GM18517 (cell line): ENCODE results near the gene SHMT1.
"Not testable (repeated sequence)": the region's sequence is repeated elsewhere in the genome, so short reads cannot be mapped to it uniquely, and the experiment has no call there.

Experiments used
- ATAC-seq: cut with Tn5 transposase; IDR thresholded peaks from one replicate; pipeline ENCODE4 v1.9.1; 2021; ENCODE audit warnings: mild to moderate bottlenecking, moderate library complexity; ENCODE audit not compliant: unreplicated experiment

The SHMT1 gene

DNA sequence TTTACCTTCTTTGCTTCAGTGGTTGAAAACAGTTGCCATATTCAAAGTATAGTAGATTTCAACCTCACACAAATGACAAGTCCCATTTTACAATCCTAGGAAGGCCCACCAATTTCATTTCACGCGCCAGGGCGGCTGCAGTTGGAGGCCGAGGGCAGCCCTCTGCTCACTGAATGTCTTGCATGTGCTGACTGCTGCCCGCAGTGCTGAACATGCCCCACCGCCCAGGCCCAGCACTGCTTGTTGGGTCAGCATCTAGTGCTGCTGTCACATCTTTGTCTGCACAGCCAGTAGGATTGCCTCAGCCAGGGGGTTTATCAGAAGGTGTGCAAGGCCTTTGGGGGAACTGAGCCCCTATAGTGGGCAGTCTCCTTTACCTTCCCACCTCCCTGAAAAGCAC is 36.8 kb downstream of the SHMT1 start:
- ATAC-seq = no peak

DNA sequence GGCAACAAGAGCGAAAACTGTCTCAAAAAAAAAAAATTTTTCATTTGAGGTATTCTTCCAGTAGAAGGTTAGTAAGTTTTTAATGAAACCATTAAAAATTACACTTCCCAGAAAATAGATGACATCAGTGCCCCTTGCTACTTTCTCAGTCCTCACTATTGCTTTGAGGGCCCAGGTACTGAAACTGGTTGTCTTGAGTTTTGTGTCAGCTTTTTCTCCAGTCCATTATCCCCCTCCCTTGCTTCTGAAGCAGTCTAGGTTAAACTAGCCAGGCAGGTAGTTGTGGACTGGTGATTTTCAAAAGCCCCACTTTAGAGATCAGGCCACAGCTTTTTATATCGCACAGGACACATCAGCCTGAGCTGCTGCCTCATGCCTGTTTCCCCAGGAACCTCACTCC is 37.3 kb downstream of the SHMT1 start:
- no peak for ATAC-seq

DNA sequence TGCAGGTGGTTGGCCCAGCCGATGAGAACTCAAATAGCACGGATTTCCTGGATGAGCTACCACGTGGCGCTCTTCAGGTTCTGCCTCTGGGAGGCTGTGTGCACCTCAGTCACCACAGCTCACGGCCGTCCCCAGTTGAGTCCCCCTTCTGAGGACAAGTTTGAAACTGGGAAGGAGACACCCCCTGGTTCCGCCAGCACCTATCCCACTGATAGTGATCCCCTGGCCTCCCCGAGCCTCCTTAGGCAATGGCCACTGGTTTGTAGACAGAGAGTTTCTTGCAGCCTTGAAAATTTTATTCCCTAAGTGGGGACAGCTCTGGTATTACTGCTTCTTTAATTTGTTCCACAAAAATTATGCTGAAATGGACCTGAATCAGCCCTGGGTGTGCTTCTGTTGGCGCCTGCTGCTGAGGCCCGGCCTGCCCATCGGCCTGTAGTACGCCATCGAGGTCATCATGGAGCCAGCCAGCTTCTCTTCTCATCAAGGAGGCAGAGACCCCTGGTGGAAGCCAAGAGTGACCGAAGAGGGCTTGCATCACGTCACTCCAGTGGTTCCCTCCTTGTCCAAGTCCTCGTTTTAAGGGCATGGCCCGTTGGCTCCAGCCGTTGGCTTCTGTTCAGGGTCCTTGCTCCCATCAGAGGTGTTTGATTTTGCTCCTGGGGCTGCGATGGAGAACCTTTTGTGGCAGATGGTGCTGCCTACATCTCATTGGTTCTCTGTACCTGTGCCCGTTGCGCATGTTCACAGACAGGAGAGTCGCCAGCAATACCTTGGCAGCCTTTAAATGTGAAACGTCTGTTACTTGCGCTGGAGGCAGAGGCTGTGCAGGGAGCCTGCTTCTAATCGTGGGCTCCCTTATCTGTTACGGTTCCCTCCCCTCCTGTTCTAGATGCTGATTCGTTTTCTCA is 39.0 kb downstream of the SHMT1 start:
- no peak for ATAC-seq

DNA sequence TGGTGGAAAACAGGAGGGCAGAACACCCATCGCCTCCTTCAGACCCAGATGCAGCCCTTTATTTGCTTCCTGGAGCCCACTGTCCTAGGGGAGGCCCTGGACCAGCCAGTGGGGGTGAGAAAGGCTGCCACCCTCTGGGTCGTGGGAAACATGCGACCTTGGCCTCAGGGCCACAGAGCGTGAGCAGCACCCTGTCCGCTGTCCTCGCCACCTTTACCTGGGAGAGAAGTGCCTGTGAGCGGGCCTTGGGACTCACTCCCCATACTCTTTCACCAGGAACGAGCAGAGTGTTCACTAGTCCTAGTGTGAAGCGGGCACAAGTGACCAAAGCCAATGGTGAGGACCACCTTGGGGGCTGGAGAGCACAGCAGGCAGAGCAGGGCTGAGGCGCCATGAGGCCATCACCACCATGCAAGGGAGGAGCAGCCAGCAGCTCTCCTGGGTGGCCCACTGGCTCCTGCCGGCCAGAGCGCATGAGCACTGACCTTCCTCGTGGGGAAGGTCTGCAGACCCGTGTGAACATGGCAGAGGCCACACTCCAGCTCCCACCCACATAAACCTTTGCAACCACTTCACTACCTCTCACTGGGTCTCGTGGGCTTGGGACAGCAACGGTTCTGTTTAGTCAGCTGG is 39.7 kb downstream of the SHMT1 start:
- ATAC-seq = no peak

DNA sequence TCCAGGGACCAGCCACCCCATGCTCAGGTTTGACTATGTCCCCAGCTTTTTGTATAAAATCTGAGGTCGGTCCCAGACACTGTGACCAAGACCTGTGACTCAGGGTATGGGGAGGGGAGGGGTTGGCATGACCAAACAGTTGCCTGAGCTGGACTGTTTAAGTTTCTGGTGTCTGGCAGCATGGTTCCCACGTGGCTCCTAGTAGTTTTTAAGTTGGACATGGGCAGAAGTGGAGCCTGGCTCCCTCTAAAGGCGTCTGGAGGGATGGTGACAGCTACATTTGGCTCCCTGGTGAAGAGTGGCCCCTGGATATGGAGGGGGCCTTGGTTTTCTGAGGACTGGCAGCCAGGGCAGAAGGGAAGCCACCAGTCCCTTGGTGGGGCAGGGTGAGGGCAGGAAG is 40.3 kb downstream of the SHMT1 start:
- no peak for ATAC-seq

DNA sequence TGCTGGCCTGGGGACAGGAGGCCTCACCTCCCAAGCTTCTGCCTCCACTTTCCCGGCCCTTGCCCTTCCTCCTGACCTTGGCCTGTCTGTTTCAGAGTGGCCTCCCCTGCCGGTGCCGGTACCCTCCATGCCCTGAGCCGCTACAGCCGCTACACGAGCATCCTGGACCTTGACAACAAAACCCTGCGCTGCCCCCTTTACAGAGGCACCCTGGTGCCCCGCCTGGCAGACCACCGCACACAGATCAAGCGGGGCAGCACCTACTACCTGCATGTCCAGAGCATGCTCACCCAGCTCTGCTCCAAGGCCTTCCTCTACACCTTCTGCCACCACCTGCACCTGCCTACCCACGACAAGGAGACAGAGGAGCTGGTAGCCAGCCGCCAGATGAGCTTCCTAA is 40.8 kb downstream of the SHMT1 start:
- no peak for ATAC-seq

DNA sequence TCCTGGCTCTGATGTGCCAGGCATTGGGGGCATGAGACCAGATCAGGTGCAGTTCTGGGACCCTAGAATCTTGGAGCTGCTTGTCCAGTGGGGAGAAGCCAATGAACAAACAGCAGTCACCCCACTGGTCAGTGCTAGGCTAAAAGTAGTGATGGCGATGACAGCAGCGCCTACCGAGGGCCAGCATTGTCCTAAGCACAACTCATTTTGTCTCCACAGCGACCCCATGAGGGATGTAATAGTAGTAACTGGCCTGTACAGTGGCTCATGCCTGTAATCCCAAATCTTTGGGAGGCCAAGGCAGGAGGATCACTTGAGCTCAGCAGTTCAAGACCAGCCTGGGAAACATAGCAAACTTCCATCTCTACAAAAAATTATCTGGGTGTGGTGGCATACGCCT is 42.0 kb downstream of the SHMT1 start:
- ATAC-seq = no peak

DNA sequence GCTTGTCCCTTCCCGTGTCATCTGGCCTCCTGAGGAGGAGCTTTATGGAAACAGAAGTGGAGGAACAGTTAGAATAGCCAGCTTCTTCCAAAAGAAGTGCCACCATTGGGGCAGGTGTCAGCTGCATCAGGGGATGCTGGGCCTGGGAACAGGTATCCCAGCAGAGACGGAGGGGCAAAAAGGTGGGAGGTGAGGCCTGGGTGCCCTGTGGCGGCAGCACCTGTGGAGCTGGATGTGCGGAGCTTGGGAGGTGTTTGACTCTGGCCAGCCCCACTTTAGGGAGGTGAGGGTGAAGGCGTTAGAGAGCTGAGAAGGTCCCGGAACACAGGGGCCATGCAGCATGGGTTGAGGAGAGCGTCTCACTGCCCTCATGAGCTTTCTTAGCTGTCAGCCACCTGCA is 43.0 kb downstream of the SHMT1 start:
- no peak for ATAC-seq

DNA sequence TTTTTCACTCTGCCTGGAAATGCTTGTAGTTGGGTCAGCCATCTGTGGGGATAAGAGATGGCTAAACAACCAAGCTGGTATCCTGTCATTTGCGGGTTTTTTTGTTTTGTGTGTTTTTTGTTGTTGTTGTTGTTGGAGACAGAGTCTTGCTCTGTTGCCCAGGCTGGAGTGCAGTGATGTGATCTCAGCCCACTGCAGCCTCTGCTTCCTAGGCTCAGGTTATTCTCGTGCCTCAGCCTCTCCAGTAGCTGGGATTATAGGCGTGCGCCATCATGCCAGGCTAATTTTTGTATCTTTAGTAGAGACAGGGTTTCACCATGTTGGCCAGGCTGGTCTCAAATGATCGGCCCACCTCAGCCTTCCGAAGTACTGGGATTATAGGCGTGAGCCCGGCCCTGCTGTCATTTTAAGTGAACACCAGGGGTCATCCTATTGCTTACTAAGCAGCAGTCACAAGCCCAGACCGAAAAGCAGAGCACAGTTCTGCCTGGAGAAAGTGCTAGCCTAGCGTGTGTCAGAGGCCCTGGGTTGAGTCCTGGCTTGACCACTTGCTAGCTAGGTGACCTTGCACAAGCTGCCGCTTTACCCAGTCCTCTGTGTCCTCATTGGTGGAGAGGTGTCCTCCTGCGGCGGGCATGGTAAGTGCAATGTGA is 43.6 kb downstream of the SHMT1 start:
- ATAC-seq = no peak

DNA sequence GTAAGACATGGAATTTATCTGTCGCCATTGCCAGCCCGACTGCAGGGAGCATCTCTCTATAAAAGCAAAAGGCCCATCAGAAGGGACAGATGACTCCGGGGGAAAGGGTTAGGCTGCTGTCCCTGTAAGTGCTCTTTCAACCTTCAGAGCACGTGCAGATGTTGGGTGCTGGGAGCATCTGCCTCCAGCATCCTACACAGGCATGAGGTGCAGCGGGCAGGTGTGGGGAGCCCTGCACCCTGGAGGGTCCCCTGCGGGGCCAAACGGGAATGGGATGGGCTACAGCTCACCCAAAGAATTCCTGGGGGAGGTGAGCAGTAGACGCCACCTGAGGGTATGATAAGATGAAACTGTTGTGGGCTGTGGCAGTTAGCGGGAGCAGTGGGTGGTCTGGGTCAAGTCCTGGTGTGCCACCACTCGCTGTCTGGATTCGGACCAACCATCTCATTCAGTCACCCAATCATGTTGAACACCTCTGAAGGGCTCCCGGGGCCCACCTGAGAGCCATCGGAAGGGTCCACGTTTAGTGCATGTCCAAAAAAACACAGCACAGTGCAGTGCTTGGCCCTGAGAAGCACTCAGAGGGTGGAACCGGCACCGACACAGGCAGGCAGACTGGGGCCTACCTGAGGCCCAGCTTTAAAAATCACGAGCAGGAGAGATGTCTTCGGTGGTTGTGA is 44.4 kb downstream of the SHMT1 start:
- no peak for ATAC-seq

DNA sequence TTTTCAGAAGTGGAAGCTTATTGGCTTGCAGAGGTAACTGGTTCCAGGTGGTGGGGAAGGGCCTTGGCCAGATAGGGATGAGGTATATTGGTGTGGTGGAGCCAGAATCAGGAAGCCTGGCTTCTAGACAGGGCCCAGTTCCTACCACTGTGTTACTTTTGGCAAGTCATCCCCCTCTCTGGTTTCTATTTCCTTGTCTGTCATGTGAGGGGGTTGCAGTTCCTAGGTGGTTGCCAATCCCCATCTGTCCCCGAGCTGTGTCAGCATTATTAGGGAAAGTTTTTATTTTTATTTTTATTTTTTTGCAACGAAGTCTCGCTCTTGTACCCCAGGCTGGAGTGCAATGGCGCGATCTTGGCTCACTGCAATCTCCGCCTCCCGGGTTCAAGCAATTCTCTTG is 45.2 kb downstream of the SHMT1 start:
- ATAC-seq = no peak

DNA sequence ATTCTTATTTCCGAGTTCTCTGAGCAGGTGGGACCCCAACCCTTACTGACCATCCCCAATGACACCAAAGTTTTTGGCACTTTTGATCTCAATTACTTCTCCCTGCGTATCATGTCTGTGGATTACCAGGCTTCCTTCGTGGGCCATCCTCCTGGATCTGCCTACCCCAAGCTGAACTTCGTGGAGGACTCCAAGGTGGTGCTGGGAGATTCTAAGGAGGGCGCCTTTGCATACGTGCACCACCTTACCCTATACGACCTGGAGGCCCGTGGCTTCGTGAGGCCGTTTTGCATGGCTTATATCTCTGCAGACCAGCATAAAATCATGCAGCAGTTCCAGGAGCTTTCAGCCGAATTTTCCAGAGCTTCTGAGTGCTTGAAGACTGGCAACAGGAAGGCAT is 47.4 kb downstream of the SHMT1 start:
- ATAC-seq = no peak

DNA sequence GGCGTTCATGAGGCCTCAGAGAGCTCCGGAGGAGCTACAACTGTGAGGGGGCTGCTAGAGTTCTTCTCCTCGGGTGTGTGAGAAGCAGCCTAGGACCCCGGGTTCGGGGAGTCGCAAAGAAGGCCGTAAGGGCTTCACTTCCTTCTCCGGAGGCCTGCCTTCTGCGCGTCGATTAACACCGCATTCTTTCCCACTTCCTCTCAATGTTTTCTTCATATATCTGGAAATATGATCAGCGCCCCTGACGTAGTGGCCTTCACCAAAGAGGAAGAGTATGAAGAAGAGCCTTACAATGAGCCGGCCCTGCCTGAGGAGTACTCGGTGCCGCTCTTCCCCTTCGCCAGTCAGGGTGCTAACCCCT is 47.8 kb downstream of the SHMT1 start:
- no peak for ATAC-seq

DNA sequence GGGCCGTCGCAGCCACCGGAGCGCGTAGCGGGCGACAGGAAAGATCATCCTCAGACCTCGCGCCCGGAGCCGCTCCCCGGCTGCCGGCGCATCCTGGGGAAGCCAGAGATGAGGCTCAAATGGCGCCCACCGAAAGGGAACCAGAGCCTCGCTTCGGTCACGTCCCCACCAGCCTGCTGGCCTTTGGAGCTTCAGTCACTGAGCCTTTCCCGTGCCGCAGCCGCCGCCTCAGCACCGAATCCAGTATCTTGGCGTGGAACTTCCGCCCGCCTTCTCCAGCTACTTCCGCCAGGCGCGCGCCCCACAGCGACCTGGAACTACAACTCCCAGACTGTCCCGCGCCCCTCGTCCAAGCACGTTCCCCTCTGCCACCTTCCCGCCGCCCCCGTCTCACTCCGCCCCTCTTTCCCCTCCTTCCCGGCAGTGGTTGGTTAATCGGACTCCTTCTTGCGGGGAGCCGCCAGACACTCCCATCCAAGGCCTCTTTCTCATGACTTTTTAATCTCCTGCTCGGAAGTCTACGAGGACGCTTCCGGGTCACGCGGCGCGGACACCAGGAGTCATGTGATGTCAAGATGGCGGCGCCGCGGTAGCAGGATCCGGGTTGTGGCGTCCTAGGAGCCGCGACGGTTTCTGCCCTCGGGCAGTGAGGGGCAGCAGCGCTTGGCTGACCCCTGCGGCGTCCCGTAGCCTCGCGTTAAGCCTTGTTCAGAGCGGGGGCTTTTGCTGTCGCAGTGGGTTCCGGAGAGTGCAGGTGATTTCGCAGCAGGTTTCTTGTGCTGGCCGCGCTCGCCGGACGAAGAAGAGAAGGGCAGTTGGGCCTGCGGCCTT is 48.4 kb downstream of the SHMT1 start, which contains the start of the genes SMCR8 and TOP3A:
TSS of gene SMCR8 (plus strand) at position 563 of the 831 bp plus-strand sequence. CDS start 497 bp downstream, outside the sequence.
TSS of gene TOP3A (minus strand) at position 264 of the 831 bp plus-strand sequence. CDS start at position 48, 216 bp downstream.
- ATAC-seq = peak; percentile 74

DNA sequence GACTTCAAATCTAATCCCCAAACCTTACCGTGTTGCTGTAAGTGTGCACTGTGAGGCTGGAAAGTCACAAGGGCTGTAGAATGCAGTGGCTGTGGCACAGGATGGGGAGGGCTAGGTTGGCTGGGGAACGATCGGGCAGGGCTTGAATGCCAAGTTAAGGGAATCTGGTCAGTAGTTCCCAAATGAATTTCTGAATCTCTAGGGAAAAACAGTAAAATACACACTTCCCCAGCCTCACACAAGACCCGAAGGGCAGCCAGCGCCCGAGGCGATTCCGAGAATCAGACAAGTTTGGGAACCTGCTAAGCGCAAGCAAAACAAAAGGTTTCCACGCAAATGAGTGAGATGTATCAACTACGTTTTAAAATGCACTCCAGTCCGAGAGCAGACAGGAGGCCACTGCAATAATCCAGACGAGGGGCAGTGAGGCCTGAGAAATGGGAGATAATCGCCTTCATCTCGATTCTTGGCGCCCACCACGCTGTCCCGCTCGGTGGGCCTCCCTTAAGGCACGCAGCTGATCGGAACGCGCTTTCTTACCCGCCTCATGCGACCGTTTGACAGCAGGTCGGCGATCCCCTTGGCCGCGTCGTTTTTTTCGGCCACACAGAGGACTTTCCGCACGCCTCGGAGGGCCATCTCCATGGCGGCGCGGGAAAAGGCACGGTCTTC is 49.2 kb downstream of the SHMT1 start:
- ATAC-seq = peak; percentile 15

DNA sequence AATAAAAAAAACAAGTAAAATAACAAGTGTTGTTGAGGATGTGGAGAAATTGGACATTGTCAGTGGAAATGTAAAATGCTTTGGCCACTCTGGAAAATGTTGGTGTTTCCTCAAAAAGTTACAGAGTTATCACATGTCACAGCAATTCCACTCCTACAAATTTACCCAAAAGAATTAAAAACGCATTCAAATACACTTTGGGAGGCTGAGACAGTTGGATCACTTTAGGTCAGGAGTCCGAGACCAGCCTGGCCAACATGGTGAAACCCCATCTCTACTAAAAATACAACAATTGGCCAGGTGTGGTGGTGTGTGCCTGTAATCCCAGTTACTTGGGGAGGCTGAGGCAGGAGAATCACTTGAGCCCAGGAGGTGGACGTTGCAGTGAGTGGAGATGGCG is 54.1 kb downstream of the SHMT1 start:
- ATAC-seq = no peak

DNA sequence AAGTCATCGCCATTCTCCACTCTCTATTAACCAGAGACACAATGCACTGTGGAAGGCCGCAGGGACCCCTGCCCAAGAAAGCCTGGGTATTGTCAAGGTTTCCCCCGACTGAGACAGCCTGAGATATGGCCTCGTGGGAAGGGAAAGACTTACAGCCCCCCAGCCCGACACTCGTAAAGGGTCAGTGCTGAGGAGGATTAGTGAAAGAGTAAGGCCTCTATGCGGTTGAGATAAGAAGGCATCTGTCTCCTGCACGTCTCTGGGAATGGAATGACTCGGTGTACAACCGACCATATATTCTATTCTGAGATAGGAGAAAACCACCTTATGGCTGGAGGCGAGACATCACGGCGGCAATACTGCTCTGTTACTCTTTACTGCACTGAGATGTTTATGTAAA is 60.1 kb downstream of the SHMT1 start:
- ATAC-seq = not testable (repeated sequence)

DNA sequence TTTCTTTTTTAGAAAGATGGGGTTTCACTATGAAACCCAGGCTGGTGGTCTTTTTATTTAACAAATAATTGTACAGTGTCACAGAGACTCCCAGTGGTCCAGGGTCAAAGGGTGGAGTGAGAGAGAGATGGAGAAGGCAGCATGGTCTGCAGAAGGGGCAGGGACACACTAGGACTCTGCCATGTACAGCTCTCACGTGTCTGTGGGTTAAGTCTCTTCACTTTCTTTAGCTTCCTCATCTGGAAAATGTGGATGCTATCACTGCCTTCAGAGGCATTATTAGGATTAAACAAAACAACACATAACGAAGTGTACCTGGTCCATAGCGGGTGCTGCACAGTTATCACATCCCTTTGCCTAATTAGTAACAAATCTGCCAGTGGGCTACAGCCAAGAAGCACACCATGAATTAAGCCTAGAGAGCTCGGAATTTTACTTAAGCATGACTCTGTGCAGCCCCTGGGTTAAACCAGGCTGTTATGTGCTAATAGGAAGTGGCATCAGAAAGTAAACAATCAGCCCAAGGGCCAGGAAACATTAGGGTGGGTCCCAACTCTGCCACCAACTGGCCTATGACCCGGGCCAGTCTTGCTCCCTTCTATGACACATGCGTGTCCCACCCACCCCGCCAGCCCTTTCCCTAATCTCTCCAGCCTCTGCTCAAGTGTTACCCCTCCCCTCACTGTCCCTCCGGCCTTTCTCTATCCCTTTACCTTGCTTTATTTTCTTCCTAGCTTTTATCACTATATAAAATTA is 62.4 kb downstream of the SHMT1 start:
- no peak for ATAC-seq

DNA sequence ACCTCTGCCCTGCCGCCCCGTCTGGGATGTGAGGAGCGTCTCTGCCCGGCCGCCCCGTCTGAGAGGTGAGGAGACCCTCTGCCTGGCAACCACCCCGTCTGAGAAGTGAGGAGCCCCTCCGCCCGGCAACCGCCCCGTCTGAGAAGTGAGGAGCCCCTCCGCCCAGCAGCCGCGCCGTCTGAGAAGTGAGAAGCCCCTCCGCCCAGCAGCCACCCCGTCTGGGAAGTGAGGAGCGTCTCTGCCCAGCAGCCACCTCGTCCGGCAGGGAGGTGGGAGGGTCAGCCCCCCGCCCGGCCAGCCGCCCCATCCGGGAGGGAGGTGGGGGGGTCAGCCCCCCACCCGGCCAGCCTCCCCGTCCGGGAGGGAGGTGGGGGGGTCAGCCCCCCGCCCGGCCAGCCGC is 65.3 kb downstream of the SHMT1 start:
- not testable (repeated sequence) for ATAC-seq
